EH (cell line): ENCODE results near the gene MAPK8IP2.
A peak's percentile ranks its signal among the peaks of the same experiment; 100 is the strongest.
"Not testable (repeated sequence)": the region's sequence is repeated elsewhere in the genome, so short reads cannot be mapped to it uniquely, and the experiment has no call there.

Experiments
- DNase-seq: peaks from one replicate; pipeline ENCODE4 v3.0.0-alpha.2; 2015; ENCODE audit warnings: low read depth

The MAPK8IP2 gene

GRCh38 chr22:50612528-50613221 is 12.1 kb downstream of the MAPK8IP2 start:
- DNase-seq, result no peak

- DNase-seq, result no peak
Observed at GRCh38 chr22:50613291-50613981, 12.8 kb downstream of the MAPK8IP2 start.

GRCh38 chr22:50614296-50614695 is 13.7 kb downstream of the MAPK8IP2 start:
- not testable (repeated sequence) for DNase-seq

- no peak for DNase-seq
Observed at GRCh38 chr22:50620593-50621355, 20.2 kb downstream of the MAPK8IP2 start.

- DNase-seq, result peak; percentile 9
Observed at GRCh38 chr22:50621356-50621880, 20.8 kb downstream of the MAPK8IP2 start.

GRCh38 chr22:50621948-50622722 is 21.5 kb downstream of the MAPK8IP2 start:
- no peak for DNase-seq

- DNase-seq, result peak; percentile 12
Observed at GRCh38 chr22:50622723-50623327, 22.2 kb downstream of the MAPK8IP2 start.

GRCh38 chr22:50624347-50625130 is 23.9 kb downstream of the MAPK8IP2 start:
- DNase-seq, result no peak

GRCh38 chr22:50625131-50625567 is 24.6 kb downstream of the MAPK8IP2 start:
- DNase-seq, result no peak

- DNase-seq, result no peak
Observed at GRCh38 chr22:50625568-50626313, 25.1 kb downstream of the MAPK8IP2 start.

- no peak for DNase-seq
Observed at GRCh38 chr22:50626314-50626849, 25.8 kb downstream of the MAPK8IP2 start.

GRCh38 chr22:50626850-50627641 is 26.5 kb downstream of the MAPK8IP2 start:
- DNase-seq, result no peak

- peak; percentile 90 for DNase-seq
Observed at GRCh38 chr22:50627642-50628542, 27.3 kb downstream of the MAPK8IP2 start, which contains the start of gene ARSA. ARSA (minus strand) TSS chr22:50628152; CDS start chr22:50627779, 373 bp downstream.

- DNase-seq, result no peak
Observed at GRCh38 chr22:50628543-50629134, 28.0 kb downstream of the MAPK8IP2 start.

GRCh38 chr22:50630376-50630775 is 29.8 kb downstream of the MAPK8IP2 start:
- no peak for DNase-seq

- DNase-seq, result no peak
Observed at GRCh38 chr22:50633086-50633485, 32.5 kb downstream of the MAPK8IP2 start.

GRCh38 chr22:50633771-50634170 is 33.2 kb downstream of the MAPK8IP2 start:
- DNase-seq, result no peak
